Right atrium auricular region (tissue), 2 donors: Measurements from ENCODE around the gene HSD17B10. TPM values are rescaled to one million over a fixed set of nuclear protein-coding genes. Genes with fewer than 3 reads are reported as not detected.

Source experiments
- DNase-seq: peaks from one replicate; pipeline ENCODE4 v3.0.0-alpha.2; 2019; ENCODE audit warnings: low spot score
- H3K27ac ChIP-seq, 2 donors: fragments of 200-600 bp; sonication (generic); 1 replicate in 1 of 2; 2 replicates in 1 of 2; pipeline ENCODE4 v1.5.1; 2016 to 2019
- H3K27me3 ChIP-seq, 2 donors: fragments of 200-600 bp; sonication (generic); one replicate each; pipeline versions ENCODE4 v1.5.1 to v1.6.0; 2017 to 2019
- H3K36me3 ChIP-seq: fragments of 200-600 bp; sonication (generic); one replicate; pipeline ENCODE4 v1.5.1; 2016
- H3K4me1 ChIP-seq, 2 donors: fragments of 200-600 bp; sonication (generic); one replicate each; pipeline versions ENCODE4 v1.5.1 to v1.6.0; 2017 to 2019
- H3K4me3 ChIP-seq, 2 donors: fragments of 200-600 bp; sonication (generic); 1 replicate in 1 of 2; 2 replicates in 1 of 2; pipeline ENCODE4 v1.5.1; 2017 to 2019; ENCODE audit warnings: mild to moderate bottlenecking in 1 of 2, moderate library complexity in 1 of 2
- H3K9me3 ChIP-seq, 2 donors: fragments of 200-600 bp; sonication (generic); one replicate each; pipeline ENCODE4 v1.5.1; 2019
- microRNA-seq, 2 donors: library from miRNA; unstranded; fragments of <30 nt; microRNA quantifications; one replicate each; pipeline ENCODE4, GENCODE V29; 2016 to 2017; ENCODE audit warnings: borderline number of aligned reads in 2 of 2, borderline replicate concordance in 1 of 2
- total RNA-seq, 2 donors: library from RNA; depleted of rRNA; stranded (reverse); fragments of >200 nt; gene quantifications; one replicate each; pipeline ENCODE4 v1.1.0, GENCODE V29; 2016
- TF ChIP-seq, protein P1 (sequence below), 2 donors: fragments of 200-600 bp; sonication (generic); IDR thresholded peaks; one replicate each; pipeline ENCODE4 v1.5.1; 2019; ENCODE audit warnings: antibody characterized with exemption in 2 of 2

Gene HSD17B10
- total RNA-seq, 2 donors from 2014 or later = 81.7 to 102 TPM

DNA sequence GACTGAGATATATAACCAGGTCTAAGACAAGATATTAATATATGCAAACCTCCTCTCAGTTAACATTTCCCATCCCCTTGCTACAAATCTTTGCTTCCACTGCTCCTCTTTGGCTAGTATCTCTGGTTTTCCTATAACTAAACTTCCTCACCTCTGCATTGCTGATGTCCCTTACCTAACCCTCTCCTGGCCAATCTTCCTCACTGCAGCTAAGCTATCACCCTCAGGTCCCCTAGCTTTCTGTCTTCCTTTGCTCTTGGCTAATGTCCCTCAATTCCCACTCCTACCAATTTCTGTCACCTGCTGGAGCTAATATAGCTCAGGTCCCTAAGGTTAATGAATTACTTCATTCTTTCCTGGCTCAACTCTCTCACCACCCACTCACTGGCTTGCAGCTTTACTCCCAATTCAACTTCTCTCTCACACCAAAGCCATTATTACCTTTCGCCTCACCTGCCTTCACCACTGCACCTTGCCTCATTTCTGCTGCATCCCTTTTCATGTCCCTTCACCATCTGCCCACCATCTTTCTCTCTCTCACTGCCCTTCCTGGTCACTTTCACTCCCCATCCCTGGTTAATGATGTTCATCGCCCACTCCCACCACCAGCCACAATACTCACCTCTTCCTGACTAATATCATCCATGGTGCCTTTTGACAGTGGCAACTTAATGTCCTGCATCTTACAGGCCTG is 38.4 kb downstream of the HSD17B10 start:
- no peaks in the 10 kb centered on the region for H3K27me3 ChIP-seq
- no peak overlapping the region for H3K27ac ChIP-seq
- no peaks in the 10 kb centered on the region for H3K4me1 ChIP-seq
- DNase-seq = no peak
- no peaks in the 10 kb centered on the region for H3K9me3 ChIP-seq
- TF ChIP-seq, protein P1, sequence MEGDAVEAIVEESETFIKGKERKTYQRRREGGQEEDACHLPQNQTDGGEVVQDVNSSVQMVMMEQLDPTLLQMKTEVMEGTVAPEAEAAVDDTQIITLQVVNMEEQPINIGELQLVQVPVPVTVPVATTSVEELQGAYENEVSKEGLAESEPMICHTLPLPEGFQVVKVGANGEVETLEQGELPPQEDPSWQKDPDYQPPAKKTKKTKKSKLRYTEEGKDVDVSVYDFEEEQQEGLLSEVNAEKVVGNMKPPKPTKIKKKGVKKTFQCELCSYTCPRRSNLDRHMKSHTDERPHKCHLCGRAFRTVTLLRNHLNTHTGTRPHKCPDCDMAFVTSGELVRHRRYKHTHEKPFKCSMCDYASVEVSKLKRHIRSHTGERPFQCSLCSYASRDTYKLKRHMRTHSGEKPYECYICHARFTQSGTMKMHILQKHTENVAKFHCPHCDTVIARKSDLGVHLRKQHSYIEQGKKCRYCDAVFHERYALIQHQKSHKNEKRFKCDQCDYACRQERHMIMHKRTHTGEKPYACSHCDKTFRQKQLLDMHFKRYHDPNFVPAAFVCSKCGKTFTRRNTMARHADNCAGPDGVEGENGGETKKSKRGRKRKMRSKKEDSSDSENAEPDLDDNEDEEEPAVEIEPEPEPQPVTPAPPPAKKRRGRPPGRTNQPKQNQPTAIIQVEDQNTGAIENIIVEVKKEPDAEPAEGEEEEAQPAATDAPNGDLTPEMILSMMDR (IDR thresholded peaks at IDR 0.05) = no peak
- H3K36me3 ChIP-seq = peaks cover 34% of the 10 kb centered on the region
- H3K4me3 ChIP-seq = no peak overlapping the region

DNA sequence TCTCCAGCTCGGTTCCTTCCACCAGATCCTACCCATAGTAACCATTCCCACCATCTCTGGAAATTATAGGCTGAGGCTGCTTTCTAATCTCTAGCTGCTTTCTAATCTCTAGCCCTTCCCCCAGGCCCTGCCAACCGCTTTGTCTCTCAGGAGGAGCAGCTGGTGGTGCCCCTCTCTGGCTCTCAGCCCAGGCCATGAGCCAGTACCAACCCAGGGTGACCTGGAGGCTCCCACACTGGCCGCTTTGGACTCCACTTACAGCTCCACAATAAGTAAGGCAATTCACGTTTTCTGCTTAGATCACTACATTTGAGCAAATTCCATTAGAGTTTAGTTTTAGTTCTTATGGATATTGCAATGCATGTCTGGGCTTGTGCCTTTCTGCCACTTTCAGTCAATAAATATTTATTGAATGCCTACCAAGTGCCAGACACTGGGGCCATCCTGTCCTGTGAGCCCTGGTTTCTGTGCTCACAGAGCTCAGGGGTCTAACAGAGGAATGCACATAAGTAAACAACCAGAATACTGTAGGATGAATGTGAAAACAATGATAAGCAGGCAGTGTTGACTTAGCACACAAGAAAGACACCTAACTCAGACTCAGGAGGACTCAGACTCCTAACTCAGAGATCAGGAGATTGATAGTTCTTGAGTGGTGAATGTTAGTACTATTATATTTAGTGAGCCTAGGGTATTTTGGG is 50.6 kb downstream of the HSD17B10 start:
- H3K4me3 ChIP-seq = no peak overlapping the region
- no peaks in the 10 kb centered on the region for H3K27me3 ChIP-seq
- TF ChIP-seq, protein P1 (IDR thresholded peaks at IDR 0.05) = no peak
- no peak for DNase-seq
- peaks cover 50% of the 10 kb centered on the region for H3K36me3 ChIP-seq
- H3K9me3 ChIP-seq = no peaks in the 10 kb centered on the region
- H3K27ac ChIP-seq = no peak overlapping the region
- no peaks in the 10 kb centered on the region for H3K4me1 ChIP-seq

Small RNA genes within 50 kb of the gene (microRNA-seq; reads per million reads assigned to microRNA genes)
- gene MIR6857 = 0 reads per million in 2 donors

Other genes starting within 250 kb of the HSD17B10 start
- gene KDM5C, start 209.2 kb downstream of the HSD17B10 start, total RNA-seq = 10 to 100 TPM; 48.7 to 50.4 TPM
- gene IQSEC2, start 152.8 kb downstream of the HSD17B10 start, total RNA-seq = 10 to 100 TPM; 10.7 to 13.4 TPM
- 10 to 100 TPM; 19.4 to 27.9 TPM for gene SMC1A, start 11.7 kb downstream of the HSD17B10 start, total RNA-seq
- 1 to 10 TPM in 1 of 2 donors, under 1 TPM in 1; 0.86 to 1.1 TPM for gene RIBC1, start 11.5 kb downstream of the HSD17B10 start, total RNA-seq